ENCODE measurements around the gene NRG2.

NRG2 gene

DNA sequence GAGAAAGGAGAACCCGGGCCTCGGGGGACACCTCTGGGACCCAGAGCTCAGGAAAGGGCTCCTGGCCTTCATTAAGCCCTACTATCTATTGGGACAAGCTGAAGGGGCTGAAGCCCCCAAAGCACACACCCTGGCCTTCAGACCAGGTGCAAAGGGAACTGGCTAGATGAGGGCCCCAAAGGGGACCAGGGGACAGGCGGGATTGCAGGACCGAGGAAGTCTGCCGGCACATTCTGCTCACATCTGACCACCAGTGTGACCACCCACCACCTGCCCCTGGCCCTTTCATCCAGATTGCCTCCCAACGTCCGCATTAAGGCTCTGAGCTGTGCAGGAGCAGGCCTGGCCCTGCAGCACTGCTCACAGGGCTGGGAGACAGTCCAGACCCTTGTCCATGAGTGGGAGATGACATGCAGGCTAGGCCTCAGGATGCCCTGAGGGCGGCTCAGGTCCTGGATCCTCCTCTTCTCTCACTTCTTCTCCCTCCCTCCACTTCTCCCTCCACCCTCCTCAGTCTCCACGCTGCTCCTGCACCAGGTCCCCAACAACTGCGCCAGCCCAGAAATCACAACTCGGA, 228.3 kb downstream of the NRG2 start:
- DNase-seq (ENCODE audit: low read depth in 2 of 2): no peak

GRCh38 chr5:139814191-139814601, 228.9 kb downstream of the NRG2 start:
- no peak for DNase-seq (ENCODE audit: low read depth in 2 of 2)

DNA sequence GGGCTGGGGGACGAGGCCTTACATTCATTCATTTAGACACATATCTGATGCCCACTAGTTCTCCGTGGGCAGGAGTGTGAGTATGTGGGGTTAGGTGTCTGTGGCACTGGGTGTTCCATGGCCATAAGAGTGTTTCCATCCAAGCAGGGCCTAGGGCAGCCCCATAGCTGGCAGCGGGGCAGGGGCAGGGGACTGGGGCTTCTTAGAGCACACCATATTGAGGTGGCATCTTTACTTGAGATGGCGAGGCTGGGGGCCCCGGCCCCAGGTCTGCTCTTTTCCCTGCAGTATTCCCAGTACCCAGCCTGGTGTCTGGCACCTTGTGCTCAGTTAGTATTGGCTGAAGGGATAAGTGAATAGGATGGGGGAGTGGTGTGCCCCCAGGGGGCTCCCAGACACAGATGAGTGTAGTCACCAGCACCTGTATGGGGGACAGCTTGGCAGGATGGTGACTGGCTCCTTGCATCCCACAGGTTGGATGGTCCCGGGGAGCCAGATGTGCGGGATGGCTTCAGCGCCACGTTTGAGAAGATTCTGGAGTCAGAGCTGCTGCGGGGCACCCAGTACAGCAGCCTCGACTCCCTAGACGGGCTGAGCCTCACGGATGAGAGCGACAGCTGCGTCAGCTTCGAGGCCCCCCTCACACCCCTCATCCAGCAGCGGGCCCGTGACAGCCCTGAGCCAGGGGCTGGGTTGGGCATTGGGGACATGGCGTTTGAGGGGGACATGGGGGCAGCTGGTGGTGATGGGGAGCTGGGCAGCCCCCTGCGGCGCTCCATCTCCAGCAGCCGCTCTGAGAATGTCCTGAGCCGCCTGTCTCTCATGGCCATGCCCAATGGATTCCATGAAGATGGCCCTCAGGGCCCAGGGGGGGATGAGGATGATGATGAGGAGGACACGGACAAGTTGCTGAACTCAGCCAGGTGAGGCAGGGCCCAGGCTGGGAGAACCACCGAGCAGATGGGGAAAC, 230.0 kb downstream of the NRG2 start:
- DNase-seq (ENCODE audit: low read depth in 2 of 2): no peak

DNA sequence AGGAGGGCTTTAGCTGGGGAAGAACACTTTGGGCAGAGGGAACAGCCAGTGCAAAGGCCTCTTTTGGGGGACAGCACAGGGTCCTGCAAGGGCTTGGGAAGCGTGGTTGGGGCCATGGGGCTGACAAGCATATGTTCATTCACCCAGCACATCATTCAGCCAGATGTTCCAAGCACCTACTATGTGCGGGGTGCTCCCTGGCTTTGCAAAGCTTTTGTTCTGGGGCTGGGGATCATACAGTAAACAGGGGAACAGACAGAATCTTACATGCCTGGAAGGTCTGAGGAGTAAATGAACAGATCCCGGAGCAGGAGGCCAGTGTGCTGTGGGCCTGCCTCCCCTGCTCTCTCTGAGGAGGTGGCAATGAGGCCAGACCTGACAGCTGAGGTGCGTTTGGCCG, 230.8 kb downstream of the NRG2 start:
- no peak for DNase-seq (ENCODE audit: low read depth in 2 of 2)

DNA sequence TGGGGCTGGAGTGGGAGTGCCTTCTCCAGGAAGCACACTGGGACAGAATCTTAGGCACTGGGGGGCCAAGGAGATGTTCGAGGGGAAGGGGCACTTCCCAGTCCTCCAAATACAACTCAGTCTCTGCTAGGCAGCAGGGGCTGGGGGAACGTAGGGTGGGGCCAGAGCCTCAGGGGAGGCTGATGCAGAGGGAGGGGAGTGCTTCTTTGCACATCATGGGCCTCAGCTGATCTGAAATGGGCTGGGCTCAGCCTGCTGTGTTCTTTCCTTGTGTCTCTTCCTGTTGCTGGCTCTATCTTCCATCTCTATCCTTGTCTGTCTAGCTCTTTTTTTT, 231.9 kb downstream of the NRG2 start:
- DNase-seq (ENCODE audit: low read depth in 2 of 2): no peak

- no peak for DNase-seq (ENCODE audit: low read depth in 2 of 2)
Measured at GRCh38 chr5:139810341-139811273, 232.5 kb downstream of the NRG2 start.

GRCh38 chr5:139809331-139809810, 233.7 kb downstream of the NRG2 start:
- no peak for DNase-seq (ENCODE audit: low read depth in 2 of 2)

- DNase-seq (ENCODE audit: low read depth in 2 of 2): no peak
Measured at GRCh38 chr5:139808481-139809330, 234.4 kb downstream of the NRG2 start.

DNA sequence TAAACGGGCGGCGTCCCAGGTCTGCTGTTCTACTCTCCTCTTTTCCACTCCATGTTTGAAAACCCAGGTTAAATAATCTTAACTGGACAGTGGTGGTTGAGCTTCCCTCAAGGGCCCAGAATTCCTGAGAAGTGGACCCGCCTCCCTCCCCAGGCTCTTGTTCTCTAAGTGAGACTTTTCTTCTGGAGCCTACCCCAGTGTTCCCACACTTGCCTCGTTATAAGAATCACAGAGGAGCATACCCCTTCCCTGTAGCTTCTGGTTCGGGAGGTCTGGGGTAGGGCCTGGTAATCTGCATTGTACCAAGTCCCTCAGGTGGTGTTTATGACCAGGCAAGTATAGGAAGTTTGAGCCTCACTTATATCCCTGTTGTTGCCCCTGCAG, 235.5 kb downstream of the NRG2 start:
- no peak for DNase-seq (ENCODE audit: low read depth in 2 of 2)

GRCh38 chr5:139806726-139807646, 236.1 kb downstream of the NRG2 start:
- DNase-seq (ENCODE audit: low read depth in 2 of 2): no peak

GRCh38 chr5:139806111-139806510, 237.0 kb downstream of the NRG2 start:
- DNase-seq (ENCODE audit: low read depth in 2 of 2): no peak

- DNase-seq (ENCODE audit: low read depth in 2 of 2): no peak
Measured at GRCh38 chr5:139805545-139805944, 237.6 kb downstream of the NRG2 start.

DNA sequence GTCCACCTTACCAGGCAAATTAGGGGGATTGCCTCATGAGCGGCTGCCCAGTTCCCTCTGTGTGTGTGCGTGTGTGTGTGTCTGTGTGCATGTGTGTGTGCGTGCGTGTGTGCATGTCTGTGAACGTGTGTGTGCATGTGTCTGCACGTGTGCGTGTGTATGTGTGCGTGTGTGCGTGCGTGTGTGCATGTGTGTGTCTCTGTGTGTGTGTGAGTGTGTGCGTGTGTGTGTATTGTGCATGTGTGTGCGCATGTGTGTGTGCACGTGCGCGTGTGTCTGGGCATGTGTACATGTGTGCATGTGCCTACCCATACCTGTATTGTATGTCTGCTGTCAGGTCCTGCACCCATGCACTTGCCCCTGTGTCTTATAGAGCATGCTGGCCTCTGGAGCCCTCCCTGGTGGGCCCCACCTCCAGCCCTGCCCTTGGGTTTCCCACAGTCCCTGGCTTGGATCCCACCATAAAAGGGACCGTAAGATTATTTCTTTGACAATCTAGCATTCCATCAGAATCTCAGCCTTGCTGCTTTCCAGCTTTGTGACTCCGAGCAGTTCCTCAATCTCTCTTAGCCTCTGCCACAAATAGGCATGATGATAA, 238.2 kb downstream of the NRG2 start:
- DNase-seq (ENCODE audit: low read depth in 2 of 2): no peak

- DNase-seq (ENCODE audit: low read depth in 2 of 2): no peak
Measured at GRCh38 chr5:139803978-139804377, 239.1 kb downstream of the NRG2 start.

DNA sequence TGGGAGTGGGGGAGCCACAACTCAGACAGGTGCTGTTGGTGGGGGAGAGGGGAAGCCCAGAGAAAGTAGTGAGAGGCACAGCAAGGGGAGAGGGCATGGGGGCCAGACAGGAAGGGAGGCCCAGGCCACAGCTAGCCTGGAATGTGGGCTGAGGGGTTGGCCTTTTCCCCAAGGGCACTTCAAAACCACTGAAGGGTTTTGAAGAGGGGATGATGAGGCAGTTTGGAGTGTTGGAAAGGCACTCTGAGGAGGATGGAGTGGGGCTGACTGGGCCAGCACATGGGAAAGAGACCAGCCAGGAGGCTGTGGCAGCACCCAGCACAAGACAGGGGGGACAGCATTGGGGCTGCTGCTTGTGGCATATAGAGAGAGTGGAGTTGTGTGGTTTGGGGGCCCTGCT, 243.7 kb downstream of the NRG2 start:
- no peak for DNase-seq (ENCODE audit: low read depth in 2 of 2)

GRCh38 chr5:139798883-139799282, 244.2 kb downstream of the NRG2 start:
- DNase-seq (ENCODE audit: low read depth in 2 of 2): no peak

DNA sequence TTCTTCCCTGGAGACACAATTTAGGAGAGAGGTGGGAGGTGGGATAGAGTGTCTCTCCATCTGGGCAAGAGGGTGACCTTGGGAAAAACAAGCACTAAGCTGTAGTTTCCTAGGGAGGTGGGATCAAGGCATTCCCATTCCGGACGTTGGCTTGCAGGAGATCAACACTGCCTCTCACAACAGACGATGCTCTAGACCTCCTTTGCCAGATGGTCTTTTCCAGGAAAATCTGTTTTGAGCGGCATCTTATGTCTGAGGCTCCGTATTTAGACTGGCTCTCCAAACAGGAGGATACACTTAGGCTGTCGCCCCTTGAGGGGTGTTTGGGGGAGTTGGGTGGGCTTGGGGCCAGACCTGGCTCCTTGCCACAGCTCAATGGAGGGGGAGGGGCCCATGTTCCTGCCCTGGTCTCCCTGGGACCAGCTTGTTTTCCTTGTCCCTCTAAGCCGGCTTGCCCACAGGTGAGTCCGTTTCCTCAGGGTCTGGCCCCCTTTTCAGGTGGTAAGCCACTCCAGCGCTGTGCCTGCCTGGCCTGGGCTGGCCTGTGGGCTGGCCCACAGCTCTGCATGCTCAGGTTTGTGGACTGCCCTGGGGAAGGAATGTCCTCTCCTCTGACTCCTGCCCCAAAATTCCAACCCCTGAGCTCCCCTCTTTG, 245.1 kb downstream of the NRG2 start:
- DNase-seq (ENCODE audit: low read depth in 2 of 2): no peak

- no peak for DNase-seq (ENCODE audit: low read depth in 2 of 2)
Measured at GRCh38 chr5:139797335-139797734, 245.8 kb downstream of the NRG2 start.

Measured in activated CD8-positive, alpha-beta memory T cell treated with anti-CD3 and anti-CD28 coated beads for 4 hours (primary cell).